Measurements from ENCODE around the gene IRS1.

IRS1 gene

GRCh38 chr2:226818930-226819329, 19.3 kb upstream of the IRS1 start:
- DNase-seq = no peak

GRCh38 chr2:226813148-226813701, 13.6 kb upstream of the IRS1 start:
- no peak for DNase-seq

- DNase-seq = no peak
Observed at GRCh38 chr2:226803410-226803809, 3.8 kb upstream of the IRS1 start.

- DNase-seq = no peak
Observed at GRCh38 chr2:226802573-226802972, 3.0 kb upstream of the IRS1 start.

GRCh38 chr2:226800941-226801784, 1.5 kb upstream of the IRS1 start:
- DNase-seq = peak; percentile 73 to 77

- DNase-seq = peak in 1 of 2 donors; percentile 34
Observed at GRCh38 chr2:226799976-226800940, 638 bp upstream of the IRS1 start.

- DNase-seq = peak; percentile 39 to 47
Observed at GRCh38 chr2:226798422-226799210, 1.0 kb downstream of the IRS1 start.

- DNase-seq = no peak
Observed at GRCh38 chr2:226797989-226798421, 1.6 kb downstream of the IRS1 start.

- DNase-seq = no peak
Observed at GRCh38 chr2:226797289-226797988, 2.2 kb downstream of the IRS1 start.

GRCh38 chr2:226796840-226797288, 2.8 kb downstream of the IRS1 start:
- DNase-seq = no peak

- DNase-seq = no peak
Observed at GRCh38 chr2:226796012-226796839, 3.4 kb downstream of the IRS1 start.

- no peak for DNase-seq
Observed at GRCh38 chr2:226795281-226796011, 4.2 kb downstream of the IRS1 start.

GRCh38 chr2:226794751-226795171, 4.9 kb downstream of the IRS1 start:
- DNase-seq = no peak

GRCh38 chr2:226794196-226794661, 5.4 kb downstream of the IRS1 start:
- DNase-seq = no peak

- DNase-seq = no peak
Observed at GRCh38 chr2:226793646-226794045, 6.0 kb downstream of the IRS1 start.

GRCh38 chr2:226792155-226792881, 7.3 kb downstream of the IRS1 start:
- no peak for DNase-seq

GRCh38 chr2:226791487-226792081, 8.0 kb downstream of the IRS1 start:
- DNase-seq = peak; percentile 93

- DNase-seq = peak in 1 of 2 donors; percentile 68
Observed at GRCh38 chr2:226791056-226791486, 8.5 kb downstream of the IRS1 start.

GRCh38 chr2:226790431-226790830, 9.2 kb downstream of the IRS1 start:
- DNase-seq = no peak

Measured in activated CD4-positive, alpha-beta T cell treated with anti-CD3 and anti-CD28 coated beads for 4 hours (primary cell).